WTC11 (cell line): ENCODE results near the gene TXNDC2. TPM values are rescaled to one million over a fixed set of nuclear protein-coding genes. Genes with fewer than 3 reads are reported as not detected.
A peak's percentile ranks its signal among the peaks of the same experiment; 100 is the strongest.

Experiments
- ATAC-seq: fragments of 200-7000 bp; cut with Tn5 transposase; 2 replicates; pipeline ENCODE4 v1.10.0; 2021; ENCODE audit warnings: mild to moderate bottlenecking, moderate library complexity
- CTCF ChIA-PET: fragments of 300-600 bp; sonication (Branson Sonifier 250); formaldehyde crosslinking; loops from one replicate; lab custom pipeline; 2021; ENCODE audit warnings: antibody characterized with exemption; lab: Charles Lee
- POLR2A ChIA-PET: fragments of 350-600 bp; sonication (Branson Sonifier 250); formaldehyde crosslinking; loops from one replicate; lab custom pipeline; 2021; ENCODE audit warnings: antibody characterized with exemption; lab: Charles Lee
- DNase-seq: peaks from one replicate; pipeline ENCODE4 v3.0.0; 2021; ENCODE audit warnings: low spot score
- H3K27ac Mint-ChIP-seq: 2 replicates; pipeline ENCODE4 v1.8.0; 2021; ENCODE audit warnings: mixed read lengths
- H3K27me3 Mint-ChIP-seq: 2 replicates; pipeline ENCODE4 v1.8.0; 2021; ENCODE audit warnings: low read depth, mild to moderate bottlenecking, moderate library complexity, mixed read lengths
- H3K36me3 Mint-ChIP-seq: 2 replicates; pipeline ENCODE4 v1.8.0; 2021; ENCODE audit warnings: mixed read lengths
- H3K4me1 Mint-ChIP-seq: 2 replicates; pipeline ENCODE4 v1.8.0; 2022; ENCODE audit warnings: mixed read lengths
- H3K4me3 Mint-ChIP-seq: 2 replicates; pipeline ENCODE4 v1.8.0; 2021; ENCODE audit warnings: mild to moderate bottlenecking, moderate library complexity, mixed read lengths
- H3K9me3 Mint-ChIP-seq: 2 replicates; pipeline ENCODE4 v1.8.0; 2021; ENCODE audit warnings: mixed read lengths
- ETV6 ChIP-seq: sonication (generic); formaldehyde crosslinking; IDR thresholded peaks from 2 replicates; pipeline ENCODE4 v1.8.1; 2022; ENCODE audit warnings: mild to moderate bottlenecking, missing genetic modification reagents
- GTF2I ChIP-seq: fragments of 250-450 bp; sonication (Bioruptor Pico); conservative IDR thresholded peaks from 2 replicates; pipeline ENCODE4 v1.4.0; 2021; ENCODE audit warnings: mild to moderate bottlenecking
- KAT7 ChIP-seq: sonication (generic); formaldehyde crosslinking; IDR thresholded peaks from 2 replicates; pipeline ENCODE4 v1.8.1; 2023; ENCODE audit warnings: missing genetic modification reagents, mild to moderate bottlenecking, borderline replicate concordance
- MLX ChIP-seq: sonication (generic); formaldehyde crosslinking; IDR thresholded peaks from 2 replicates; pipeline ENCODE4 v1.8.1; 2023; ENCODE audit warnings: mild to moderate bottlenecking, missing genetic modification reagents, moderate library complexity
- MXD4 ChIP-seq: fragments of 250-450 bp; sonication (Bioruptor Pico); IDR thresholded peaks from 2 replicates; pipeline ENCODE4 v1.8.0; 2021; ENCODE audit warnings: mild to moderate bottlenecking, moderate library complexity, borderline replicate concordance
- NFATC4 ChIP-seq: fragments of 250-450 bp; sonication (Bioruptor Pico); IDR thresholded peaks from 2 replicates; pipeline ENCODE4 v1.9.0; 2021; ENCODE audit warnings: mild to moderate bottlenecking
- PRRX2 ChIP-seq: fragments of 250-450 bp; sonication (Bioruptor Pico); IDR thresholded peaks from 2 replicates; pipeline ENCODE4 v1.8.0; 2021; ENCODE audit warnings: mild to moderate bottlenecking
- RORB ChIP-seq: fragments of 250-450 bp; sonication (Bioruptor Pico); IDR thresholded peaks from 2 replicates; pipeline ENCODE4 v1.9.0; 2021; ENCODE audit warnings: mild to moderate bottlenecking
- SMAD4 ChIP-seq: sonication (generic); formaldehyde crosslinking; IDR thresholded peaks from 2 replicates; pipeline ENCODE4 v1.8.0; 2022; ENCODE audit warnings: mild to moderate bottlenecking, missing genetic modification reagents
- SOX15 ChIP-seq: fragments of 250-450 bp; sonication (Bioruptor Pico); IDR thresholded peaks from 2 replicates; pipeline ENCODE4 v1.9.0; 2021; ENCODE audit warnings: mild to moderate bottlenecking
- SP1 ChIP-seq: sonication (generic); formaldehyde crosslinking; conservative IDR thresholded peaks from 2 replicates; pipeline ENCODE4 v1.8.1; 2022; ENCODE audit warnings: missing genetic modification reagents
- ZNF263 ChIP-seq: sonication (generic); formaldehyde crosslinking; IDR thresholded peaks from 2 replicates; pipeline ENCODE4 v1.8.1; 2022; ENCODE audit warnings: low read depth, mild to moderate bottlenecking, moderate library complexity, missing genetic modification reagents
- ZNF512 ChIP-seq: sonication (generic); formaldehyde crosslinking; IDR thresholded peaks from 2 replicates; pipeline ENCODE4 v1.8.1; 2022; ENCODE audit warnings: missing genetic modification reagents, borderline replicate concordance
- ZNF532 ChIP-seq: fragments of 250-450 bp; sonication (Bioruptor Pico); IDR thresholded peaks from 2 replicates; pipeline ENCODE4 v1.9.0; 2021; ENCODE audit warnings: mild to moderate bottlenecking, borderline replicate concordance
- total RNA-seq: library from RNA; stranded (reverse); gene quantifications from 3 replicates; pipeline ENCODE4 v1.2.3, GENCODE V29; 2021
- TF ChIP-seq, protein P1 (sequence below): fragments of 250-450 bp; sonication (Bioruptor Pico); conservative IDR thresholded peaks from 2 replicates; pipeline ENCODE4 v1.9.0; 2021; ENCODE audit warnings: mild to moderate bottlenecking
- TF ChIP-seq, protein P2 (sequence below): sonication (generic); formaldehyde crosslinking; conservative IDR thresholded peaks from 2 replicates; pipeline ENCODE4 v1.8.1; 2022; ENCODE audit warnings: mild to moderate bottlenecking, missing genetic modification reagents
- TF ChIP-seq, protein P3 (sequence below): sonication (generic); formaldehyde crosslinking; IDR thresholded peaks from 2 replicates; pipeline ENCODE4 v1.8.1; 2023; ENCODE audit warnings: mild to moderate bottlenecking, moderate library complexity, missing genetic modification reagents

Gene TXNDC2
- total RNA-seq, 1 experiment from 2014 or later, result 0.26 TPM

- TF ChIP-seq ZNF532 (CRISPR knock-in tag) (no peak), MLX (no peak), ZNF263 (CRISPR knock-in tag) (no peak), NFATC4 (no peak)
These were observed 45.9 kb downstream of the TXNDC2 start (continued) for GRCh38 chr18:9931678-9932077.

DNA sequence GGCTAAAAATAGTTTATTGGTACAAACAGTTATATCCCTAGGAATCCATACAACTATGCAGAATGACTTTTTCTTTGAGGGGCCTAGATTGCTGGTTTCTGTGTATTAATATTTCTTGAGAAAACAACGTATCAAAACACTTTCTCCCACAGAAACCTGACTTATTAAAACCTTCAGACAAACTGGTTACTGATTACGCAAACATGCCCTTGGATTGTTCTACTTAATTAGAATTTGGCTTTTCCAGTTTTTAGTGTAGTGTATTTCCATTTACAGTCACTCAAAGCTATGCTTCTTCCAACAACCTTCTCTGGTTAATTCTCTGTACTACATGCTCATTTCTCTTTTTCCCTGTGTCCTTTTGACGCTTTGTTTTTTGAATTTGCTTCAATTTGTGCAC, 48.1 kb downstream of the TXNDC2 start:
- ATAC-seq (no peak), DNase-seq (no peak)
- Mint-ChIP-seq H3K4me3 (no peak overlapping the region), H3K4me1 (peaks cover 26% of the 10 kb centered on the region), H3K9me3 (no peaks in the 10 kb centered on the region), H3K27ac (peak overlapping the region; percentile 89), H3K27me3 (no peaks in the 10 kb centered on the region), H3K36me3 (peaks cover 44% of the 10 kb centered on the region)
- POLR2A ChIA-PET, result no interaction called here
- TF ChIP-seq RORB, result no peak
- no peak for TF ChIP-seq ZNF512 (CRISPR knock-in tag)
- no peak for TF ChIP-seq ETV6 (CRISPR knock-in tag)
- no peak for TF ChIP-seq SMAD4 (CRISPR knock-in tag)
- CTCF ChIA-PET, result no interaction called here

DNA sequence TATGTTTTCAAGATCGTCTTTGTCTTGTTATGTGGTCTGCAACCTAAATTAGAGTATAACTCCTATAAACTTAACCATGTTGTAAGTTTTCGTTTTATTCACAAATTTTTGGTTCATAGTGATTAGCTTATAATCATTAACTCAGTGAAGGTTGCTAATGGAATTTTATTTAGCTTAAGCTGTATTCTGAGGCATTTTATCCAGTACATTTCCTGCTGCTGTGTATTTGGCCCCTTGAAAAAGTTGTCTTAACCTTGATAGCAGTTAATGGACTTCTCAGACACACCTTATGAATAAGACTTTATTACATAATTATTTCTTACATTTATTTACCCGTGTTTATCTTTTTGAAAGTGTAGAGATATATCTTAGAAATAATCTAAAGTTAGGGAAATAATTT, 48.5 kb downstream of the TXNDC2 start:
- POLR2A ChIA-PET, result interaction anchor here (0.6 kb wide), 1 partner anchor 236 kb away, joined by 4 read pairs; no protein-coding TSS in a partner anchor
- H3K4me3 Mint-ChIP-seq, result no peak overlapping the region
- TF ChIP-seq GTF2I (CRISPR knock-in tag), result no peak
- no peak for TF ChIP-seq ZNF512 (CRISPR knock-in tag)
- TF ChIP-seq KAT7 (CRISPR knock-in tag), result no peak
- no peak for TF ChIP-seq PRRX2 (CRISPR knock-in tag)
- TF ChIP-seq, protein P1, sequence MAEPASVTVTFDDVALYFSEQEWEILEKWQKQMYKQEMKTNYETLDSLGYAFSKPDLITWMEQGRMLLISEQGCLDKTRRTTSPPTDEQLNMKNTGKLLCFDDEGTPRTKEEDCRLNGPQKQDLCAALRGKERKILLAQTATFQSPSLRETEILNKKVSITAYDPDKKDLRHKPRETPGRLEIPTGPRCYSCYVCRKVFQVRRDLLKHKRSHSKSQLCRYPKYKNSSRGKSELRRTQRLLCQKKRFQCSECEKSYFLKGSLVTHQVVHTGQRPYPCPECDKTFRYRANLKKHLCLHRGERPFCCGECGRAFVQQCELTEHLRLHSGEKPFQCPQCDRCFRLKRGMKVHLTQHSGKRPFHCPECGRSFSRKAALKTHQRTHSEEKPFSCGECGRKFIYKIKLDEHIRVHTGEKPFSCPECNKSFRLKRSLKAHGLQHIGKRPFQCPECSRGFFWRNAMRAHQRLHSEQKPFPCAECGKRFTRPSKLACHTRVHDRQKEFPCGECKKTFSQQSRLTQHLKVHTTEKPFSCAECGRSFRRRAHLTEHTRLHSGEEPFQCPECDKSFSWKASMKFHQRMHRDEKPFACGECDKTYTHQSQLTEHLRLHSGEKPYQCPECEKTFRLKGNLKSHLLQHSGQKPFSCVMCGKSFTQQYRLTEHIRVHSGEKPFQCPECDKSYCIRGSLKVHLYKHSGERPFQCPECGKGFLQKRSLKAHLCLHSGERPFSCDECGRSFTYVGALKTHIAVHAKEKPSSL (CRISPR knock-in tag), result no peak
- TF ChIP-seq SP1 (CRISPR knock-in tag), result no peak
- TF ChIP-seq MXD4 (CRISPR knock-in tag), result no peak
- TF ChIP-seq, protein P2, sequence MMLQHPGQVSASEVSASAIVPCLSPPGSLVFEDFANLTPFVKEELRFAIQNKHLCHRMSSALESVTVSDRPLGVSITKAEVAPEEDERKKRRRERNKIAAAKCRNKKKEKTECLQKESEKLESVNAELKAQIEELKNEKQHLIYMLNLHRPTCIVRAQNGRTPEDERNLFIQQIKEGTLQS (CRISPR knock-in tag), result no peak
- no peak for TF ChIP-seq SOX15
- TF ChIP-seq, protein P3, sequence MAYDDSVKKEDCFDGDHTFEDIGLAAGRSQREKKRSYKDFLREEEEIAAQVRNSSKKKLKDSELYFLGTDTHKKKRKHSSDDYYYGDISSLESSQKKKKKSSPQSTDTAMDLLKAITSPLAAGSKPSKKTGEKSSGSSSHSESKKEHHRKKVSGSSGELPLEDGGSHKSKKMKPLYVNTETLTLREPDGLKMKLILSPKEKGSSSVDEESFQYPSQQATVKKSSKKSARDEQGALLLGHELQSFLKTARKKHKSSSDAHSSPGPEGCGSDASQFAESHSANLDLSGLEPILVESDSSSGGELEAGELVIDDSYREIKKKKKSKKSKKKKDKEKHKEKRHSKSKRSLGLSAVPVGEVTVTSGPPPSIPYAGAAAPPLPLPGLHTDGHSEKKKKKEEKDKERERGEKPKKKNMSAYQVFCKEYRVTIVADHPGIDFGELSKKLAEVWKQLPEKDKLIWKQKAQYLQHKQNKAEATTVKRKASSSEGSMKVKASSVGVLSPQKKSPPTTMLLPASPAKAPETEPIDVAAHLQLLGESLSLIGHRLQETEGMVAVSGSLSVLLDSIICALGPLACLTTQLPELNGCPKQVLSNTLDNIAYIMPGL (CRISPR knock-in tag), result no peak
- TF ChIP-seq MLX, result no peak

More for the DNA sequence above, 48.5 kb downstream of the TXNDC2 start:
- H3K4me1 Mint-ChIP-seq, result peaks cover 22% of the 10 kb centered on the region
- CTCF ChIA-PET, result no interaction called here
- peaks cover 45% of the 10 kb centered on the region for H3K36me3 Mint-ChIP-seq
- H3K9me3 Mint-ChIP-seq, result no peaks in the 10 kb centered on the region
- ATAC-seq, result no peak
- H3K27me3 Mint-ChIP-seq, result no peaks in the 10 kb centered on the region
- no peak for DNase-seq
- H3K27ac Mint-ChIP-seq, result peak overlapping the region; percentile 89
